Stimulated activated CD4-positive, alpha-beta T cell treated with anti-CD3 and anti-CD28 coated beads, Interleukin-4, amount 100 ng/mL, for 4 hours (primary cell): Measurements from ENCODE around the gene PRG3.
A peak's percentile ranks its signal among the peaks of the same experiment; 100 is the strongest.

Experiments used
- DNase-seq, 2 experiments: peaks; one replicate each; pipeline ENCODE4 v3.0.0-alpha.2; 2020

PRG3 gene, protein sequence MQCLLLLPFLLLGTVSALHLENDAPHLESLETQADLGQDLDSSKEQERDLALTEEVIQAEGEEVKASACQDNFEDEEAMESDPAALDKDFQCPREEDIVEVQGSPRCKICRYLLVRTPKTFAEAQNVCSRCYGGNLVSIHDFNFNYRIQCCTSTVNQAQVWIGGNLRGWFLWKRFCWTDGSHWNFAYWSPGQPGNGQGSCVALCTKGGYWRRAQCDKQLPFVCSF

DNA sequence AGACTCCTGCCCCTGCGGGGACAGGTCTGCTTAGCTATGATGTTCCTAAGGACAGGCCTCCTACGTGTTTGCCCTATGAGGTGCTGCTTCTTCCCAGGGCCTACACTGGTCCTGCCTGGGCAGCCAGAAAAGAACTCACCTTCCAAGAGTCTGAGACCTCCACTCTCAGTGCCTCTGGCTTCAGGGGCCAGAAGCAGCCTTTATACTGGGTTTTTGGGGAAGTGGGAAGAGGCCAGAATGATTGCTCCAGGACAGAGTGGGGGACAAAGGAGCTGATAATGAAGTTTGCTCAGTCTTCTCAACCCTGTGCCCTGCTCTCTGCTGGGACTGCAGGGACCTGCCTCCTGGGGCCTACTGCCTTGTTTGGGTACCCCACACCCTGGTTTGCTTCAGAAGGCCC lies at the start of gene PRG3:
Gene PRG3, minus strand, starts transcription at position 176 of the 400 bp plus-strand sequence. CDS start 442 bp downstream, outside the sequence.
- no peak for DNase-seq

DNA sequence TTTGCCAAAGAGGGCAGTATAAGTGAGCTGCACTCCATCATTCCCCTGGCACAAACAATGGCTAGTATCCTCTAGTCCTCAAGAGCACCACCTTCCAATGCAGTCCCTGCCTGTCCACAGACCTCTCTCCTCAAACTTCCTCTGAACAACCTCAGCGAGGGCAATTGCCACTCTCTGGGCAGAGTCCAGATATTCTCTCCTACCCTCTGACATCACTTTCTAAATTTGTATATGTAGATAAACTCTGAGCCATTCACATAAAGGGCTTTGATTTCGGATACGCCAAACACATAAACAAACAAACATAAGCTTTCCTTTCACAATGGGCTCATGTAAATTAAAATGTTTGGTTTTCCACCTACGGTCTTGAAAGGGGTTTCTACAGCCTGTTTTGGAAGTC lies 49.0 kb upstream of the PRG3 start:
- no peak for DNase-seq

GRCh38 chr11:57428643-57429042 lies 47.7 kb upstream of the PRG3 start:
- DNase-seq: no peak

DNA sequence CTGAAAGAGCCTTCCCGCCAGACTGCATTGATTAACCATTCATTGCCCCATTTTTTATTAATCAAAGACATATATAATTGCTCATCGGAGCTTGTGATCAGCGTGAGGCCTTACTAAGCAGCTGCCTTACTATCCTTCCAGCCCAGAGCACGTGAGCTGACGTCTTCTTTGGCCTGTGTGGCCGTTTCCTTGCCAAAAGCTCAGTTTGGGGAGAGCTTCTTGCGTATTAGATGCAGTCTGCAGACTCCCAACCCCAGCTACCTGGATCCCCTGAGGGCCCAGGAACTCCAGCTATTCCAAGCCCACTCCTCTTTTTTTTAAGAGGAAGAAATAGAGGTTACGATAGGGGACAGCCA lies 46.8 kb upstream of the PRG3 start:
- no peak for DNase-seq

- DNase-seq: peak; percentile 82 to 84
Observed at GRCh38 chr11:57426929-57427726, 46.2 kb upstream of the PRG3 start, which contains the start of gene SLC43A3. Gene SLC43A3, minus strand, starts transcription at chr11:57427121. Its CDS starts 949 bp downstream, at chr11:57426172.

DNA sequence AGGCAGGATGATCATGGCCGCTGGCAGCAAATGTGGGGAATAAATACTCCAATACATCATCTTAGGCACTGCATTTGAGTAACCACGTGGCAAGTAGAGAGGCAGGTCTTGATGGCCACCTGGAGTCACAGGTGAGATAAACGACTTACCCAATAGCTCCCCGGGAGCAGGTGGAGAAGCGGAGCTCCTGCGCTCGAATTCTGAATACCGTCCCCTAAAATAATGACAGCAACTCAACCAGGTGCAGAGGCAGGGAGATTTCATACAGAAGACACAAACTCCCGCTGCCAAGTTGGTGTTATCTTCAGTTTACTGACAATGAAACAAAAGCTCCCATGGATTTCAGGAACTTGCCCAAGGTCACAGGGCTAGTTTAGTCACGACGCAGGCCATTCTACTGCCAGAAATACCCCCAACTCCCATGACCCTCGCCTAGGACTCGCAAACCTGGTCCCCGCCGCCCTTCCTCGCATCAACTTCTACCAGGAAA lies 45.5 kb upstream of the PRG3 start:
- peak in 1 of 2 experiments; percentile 19 for DNase-seq

DNA sequence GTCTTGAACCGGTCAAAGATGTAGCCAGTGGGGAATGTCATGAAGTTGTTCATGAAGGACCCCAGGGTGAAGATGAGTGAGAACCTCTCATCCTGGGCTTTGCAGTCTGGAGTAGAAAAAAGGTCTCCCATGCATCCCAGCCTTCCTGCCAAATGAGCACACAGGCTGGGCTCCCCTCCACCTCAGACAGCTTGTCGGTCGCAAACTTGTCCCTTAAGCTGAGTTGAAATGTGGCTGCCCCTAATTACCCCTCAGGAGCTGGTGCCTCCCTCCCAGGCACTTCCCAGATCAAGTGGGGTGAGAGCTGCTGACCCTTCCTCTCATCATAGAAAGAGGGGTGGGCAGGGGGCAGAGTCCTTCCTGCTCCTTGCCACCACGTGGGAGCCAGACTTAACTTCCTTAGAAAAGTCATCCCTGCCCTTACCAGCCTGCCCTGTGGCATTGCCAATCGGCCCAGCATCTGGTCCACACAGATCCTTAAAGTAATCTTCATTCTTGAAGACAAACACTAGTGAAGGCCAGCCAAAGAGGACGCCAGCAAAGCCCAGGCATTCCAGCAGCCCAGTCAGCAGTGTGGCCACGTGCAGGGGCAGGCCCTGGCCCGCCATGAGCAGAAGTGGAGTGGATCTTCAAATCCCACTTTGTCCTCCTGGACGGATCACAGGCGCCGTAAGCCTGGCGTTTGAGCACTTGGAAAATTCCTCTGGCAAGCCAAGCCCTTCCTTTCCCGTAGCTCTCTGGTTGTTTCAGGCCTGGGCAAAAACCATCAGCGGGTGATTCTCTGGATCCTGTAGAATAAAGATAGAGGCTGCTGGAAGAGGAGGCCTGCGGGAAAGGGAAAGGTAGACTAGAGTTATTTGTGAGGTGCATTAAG lies 44.9 kb upstream of the PRG3 start:
- no peak for DNase-seq

DNA sequence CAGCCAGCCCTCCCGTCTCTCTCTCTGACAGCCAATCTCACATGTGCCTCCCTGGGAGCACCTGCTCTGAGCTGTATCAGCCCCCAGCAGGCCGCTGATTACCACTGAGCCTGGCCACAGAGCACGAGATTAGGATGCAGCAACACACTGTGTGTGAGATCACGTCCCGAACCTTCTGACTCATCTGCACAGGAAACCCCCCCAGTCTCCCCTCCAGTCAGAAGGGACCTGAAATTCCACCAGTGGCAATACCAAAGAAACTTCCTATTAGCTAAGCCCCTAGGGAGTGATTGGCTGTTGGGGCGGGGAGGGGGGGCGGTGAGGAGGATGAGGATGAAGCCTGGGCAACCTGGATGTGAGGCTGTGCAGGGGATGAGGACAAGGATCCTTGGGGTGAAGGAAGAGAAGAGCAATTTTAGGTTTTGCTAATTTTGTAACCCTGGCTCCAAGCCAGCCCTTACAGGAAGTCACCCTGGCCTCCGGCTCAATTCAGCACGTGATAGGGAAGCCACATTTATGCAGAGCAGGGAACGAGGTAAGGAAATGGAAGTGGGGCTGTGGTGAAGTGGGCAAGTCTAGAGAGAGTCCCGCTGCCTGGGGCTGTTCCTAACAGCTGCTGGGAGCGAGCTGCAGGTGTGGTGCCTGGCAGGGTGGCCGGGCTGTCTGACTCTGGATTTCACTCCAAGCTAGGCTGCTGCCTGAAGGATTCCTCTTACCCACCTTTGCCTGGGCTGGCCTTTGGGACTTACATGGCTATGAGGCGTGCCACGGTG lies 44.0 kb upstream of the PRG3 start:
- peak; percentile 76 to 94 for DNase-seq

GRCh38 chr11:57424137-57424791 lies 43.3 kb upstream of the PRG3 start:
- no peak for DNase-seq

- no peak for DNase-seq
Observed at GRCh38 chr11:57422669-57423068, 41.7 kb upstream of the PRG3 start.

DNA sequence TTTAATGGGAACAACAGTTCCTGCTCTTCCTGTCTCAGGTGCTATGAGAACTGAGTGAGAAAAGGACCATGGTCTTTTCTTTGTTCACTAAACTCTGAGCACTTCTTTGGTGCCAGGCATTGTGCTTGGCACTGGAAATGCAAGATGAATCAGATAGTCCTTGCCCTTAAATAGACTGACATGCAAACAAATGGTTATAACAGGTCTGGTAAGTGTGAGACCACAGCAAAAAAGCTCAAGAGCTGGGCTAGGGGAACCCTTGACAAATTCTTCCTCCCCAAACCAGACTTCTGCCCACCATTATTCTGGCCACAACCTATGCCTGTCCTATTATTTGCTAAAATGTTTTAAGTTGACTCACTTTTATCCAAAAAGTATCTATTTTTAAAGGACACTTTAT lies 40.9 kb upstream of the PRG3 start:
- DNase-seq: no peak

DNA sequence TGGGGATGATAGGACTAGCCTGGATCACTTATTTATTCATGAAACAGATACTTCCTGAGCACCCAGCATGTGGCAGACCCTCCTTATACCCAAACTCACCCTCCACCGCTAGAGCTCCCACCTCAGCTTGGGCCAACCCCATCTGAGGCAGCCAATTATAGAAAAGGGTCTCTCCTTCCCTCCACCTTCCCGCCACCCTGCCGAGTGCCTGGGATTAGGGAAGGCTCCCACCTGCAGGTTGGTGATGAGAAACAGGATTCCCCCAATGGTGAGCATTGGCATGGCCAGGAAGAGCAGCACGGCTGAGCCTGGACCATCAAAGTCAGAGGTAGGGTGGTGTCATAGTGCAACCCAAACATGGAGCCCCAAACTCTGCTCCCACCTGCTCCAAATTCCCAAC lies 40.1 kb upstream of the PRG3 start:
- no peak for DNase-seq

DNA sequence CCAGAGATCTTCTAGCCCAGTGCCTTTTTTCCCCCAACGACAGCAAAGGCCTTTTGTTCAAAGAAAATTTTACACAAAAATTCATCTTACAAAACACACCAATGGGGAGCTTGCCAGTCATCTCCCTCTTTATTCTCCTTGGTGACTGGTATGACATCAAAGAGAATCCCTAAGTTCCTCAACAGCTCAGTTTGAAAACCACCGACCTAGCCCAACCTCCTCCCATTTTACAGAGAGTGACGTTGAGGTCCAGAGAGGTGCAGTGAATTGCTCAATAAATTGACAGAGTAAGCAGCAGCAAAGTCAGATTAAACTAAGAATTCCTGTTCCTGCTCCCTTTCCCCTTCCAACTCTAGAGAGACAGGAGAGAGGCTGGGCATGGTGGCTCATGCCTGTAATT lies 38.2 kb upstream of the PRG3 start:
- DNase-seq: no peak

DNA sequence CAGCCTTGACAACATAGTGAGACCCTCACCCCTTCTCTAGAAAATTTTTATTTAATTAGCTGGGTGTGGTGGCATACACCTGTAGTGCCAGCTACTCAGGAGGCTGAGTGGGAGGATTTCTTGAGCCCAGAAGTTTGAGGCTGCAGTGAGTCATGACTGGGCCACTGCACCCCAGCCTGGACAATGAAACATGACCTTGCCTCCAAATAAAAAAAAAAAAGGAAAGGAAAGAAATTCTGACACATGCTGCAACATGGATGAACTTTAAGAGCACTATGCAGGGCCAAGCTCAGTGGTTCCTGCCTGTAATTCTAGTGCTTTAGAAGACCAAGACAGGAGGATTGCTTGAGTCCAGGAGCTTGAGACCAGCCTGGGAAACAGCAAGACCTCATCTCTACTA lies 37.2 kb upstream of the PRG3 start:
- DNase-seq: no peak

- DNase-seq: no peak
Observed at GRCh38 chr11:57417056-57417455, 36.1 kb upstream of the PRG3 start.

GRCh38 chr11:57416436-57416835 lies 35.5 kb upstream of the PRG3 start:
- DNase-seq: no peak

- DNase-seq: no peak
Observed at GRCh38 chr11:57414612-57415212, 33.8 kb upstream of the PRG3 start.

- no peak for DNase-seq
Observed at GRCh38 chr11:57413681-57414080, 32.7 kb upstream of the PRG3 start.

- DNase-seq: no peak
Observed at GRCh38 chr11:57410287-57410686, 29.3 kb upstream of the PRG3 start.

GRCh38 chr11:57409321-57410100 lies 28.6 kb upstream of the PRG3 start:
- DNase-seq: no peak

- no peak for DNase-seq
Observed at GRCh38 chr11:57408771-57409170, 27.8 kb upstream of the PRG3 start.
